Ovary (tissue), 3 donors: ENCODE measurements around the gene SBNO2.

Experiments
- POLR2A ChIP-seq: fragments of 450-650 bp; IDR thresholded peaks from one replicate; pipeline ENCODE4 v1.6.1; 2017; ENCODE audit warnings: antibody characterized with exemption, mild to moderate bottlenecking, moderate library complexity
- TF ChIP-seq, protein P1 (sequence below), 3 donors: fragments of 450-650 bp in 2 of 3; fragments of 200-600 bp in 1 of 3; IDR thresholded peaks; one replicate each; pipeline versions ENCODE4 v1.5.1 to v1.8.0; 2016 to 2022; ENCODE audit warnings: antibody characterized with exemption in 3 of 3, mild to moderate bottlenecking in 1 of 3
- donor health status: DM: no; HTN: no; CAD: no.

DNA sequence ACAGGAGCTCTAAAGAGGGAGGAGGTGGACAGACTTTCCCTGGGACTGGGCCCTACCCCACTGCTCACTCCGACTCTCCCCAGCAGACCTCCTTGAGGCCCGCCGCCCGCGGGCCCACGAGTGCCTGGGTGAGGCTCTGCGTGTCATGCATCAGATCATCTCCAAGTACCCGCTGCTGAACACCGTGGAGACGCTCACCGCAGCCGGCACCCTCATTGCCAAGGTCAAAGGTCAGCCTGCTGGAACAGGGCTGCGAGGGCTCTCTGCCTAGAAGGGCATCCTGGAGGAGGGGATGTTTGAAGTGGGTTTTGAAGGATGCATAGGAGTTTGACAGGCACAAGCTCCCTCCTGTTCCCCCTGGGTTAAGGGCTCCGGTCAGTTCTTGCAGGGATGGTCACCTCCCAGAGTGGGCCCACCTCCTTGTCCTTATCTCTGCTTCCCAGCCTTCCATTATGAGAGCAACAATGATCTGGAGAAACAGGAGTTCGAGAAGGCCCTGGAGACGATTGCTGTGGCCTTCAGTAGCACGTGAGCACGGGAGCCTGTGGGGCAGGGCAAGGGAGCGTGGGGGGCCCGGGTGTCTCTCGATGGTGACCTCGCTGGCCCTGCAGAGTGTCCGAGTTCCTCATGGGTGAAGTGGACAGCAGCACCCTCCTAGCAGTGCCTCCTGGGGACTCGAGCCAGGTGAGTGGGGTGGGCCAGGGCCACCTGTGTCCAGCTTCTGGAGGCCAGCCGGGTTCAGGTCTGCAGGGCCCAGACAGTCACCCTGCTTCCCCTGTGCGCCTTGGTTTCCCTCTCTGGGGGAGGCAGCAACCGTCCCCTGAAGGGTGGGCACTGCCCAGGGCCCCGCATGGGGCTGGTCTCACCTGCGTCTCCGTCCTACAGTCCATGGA lies 100.8 kb downstream of the SBNO2 start:
- TF ChIP-seq POLR2A, result no peak
- TF ChIP-seq, protein P1, sequence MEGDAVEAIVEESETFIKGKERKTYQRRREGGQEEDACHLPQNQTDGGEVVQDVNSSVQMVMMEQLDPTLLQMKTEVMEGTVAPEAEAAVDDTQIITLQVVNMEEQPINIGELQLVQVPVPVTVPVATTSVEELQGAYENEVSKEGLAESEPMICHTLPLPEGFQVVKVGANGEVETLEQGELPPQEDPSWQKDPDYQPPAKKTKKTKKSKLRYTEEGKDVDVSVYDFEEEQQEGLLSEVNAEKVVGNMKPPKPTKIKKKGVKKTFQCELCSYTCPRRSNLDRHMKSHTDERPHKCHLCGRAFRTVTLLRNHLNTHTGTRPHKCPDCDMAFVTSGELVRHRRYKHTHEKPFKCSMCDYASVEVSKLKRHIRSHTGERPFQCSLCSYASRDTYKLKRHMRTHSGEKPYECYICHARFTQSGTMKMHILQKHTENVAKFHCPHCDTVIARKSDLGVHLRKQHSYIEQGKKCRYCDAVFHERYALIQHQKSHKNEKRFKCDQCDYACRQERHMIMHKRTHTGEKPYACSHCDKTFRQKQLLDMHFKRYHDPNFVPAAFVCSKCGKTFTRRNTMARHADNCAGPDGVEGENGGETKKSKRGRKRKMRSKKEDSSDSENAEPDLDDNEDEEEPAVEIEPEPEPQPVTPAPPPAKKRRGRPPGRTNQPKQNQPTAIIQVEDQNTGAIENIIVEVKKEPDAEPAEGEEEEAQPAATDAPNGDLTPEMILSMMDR (IDR thresholded peaks at IDR 0.05), result no peak
